Endothelial cell of umbilical vein (primary cell): ENCODE measurements around the gene TBL3. TPM values are rescaled to one million over a fixed set of nuclear protein-coding genes. Genes with fewer than 3 reads are reported as not detected.

ENCODE experiments used
- BruUV-seq: library from RNA; stranded (reverse); fragments of 400-500 nt; replicated peaks from 2 replicates; lab custom pipeline; 2021; lab: Mats Ljungman, UMichigan
- CTCF ChIA-PET: fragments of 300-600, 350-600 bp; sonication (Branson Sonifier 250); formaldehyde crosslinking; loops from one replicate; lab custom pipeline; 2021; ENCODE audit warnings: antibody characterized with exemption, inconsistent platforms; lab: Charles Lee
- POLR2A ChIA-PET: fragments of 300-600, 350-600 bp; sonication (Branson Sonifier 250); formaldehyde crosslinking; loops from one replicate; lab custom pipeline; 2021; ENCODE audit warnings: antibody characterized with exemption, inconsistent platforms; lab: Charles Lee
- DNase-seq: peaks from one replicate; pipeline ENCODE4 v3.0.0-alpha.2; 2011; ENCODE audit warnings: low read depth, low spot score
- FAIRE-seq: peaks from 2 replicates; lab custom pipeline; 2011; peaks lifted over from hg19 to GRCh38; lab: Jason Lieb, UNC
- H2AFZ ChIP-seq: 2 replicates; pipeline ENCODE4 v1.6.0; 2012; ENCODE audit warnings: low read depth, low read length, control low read depth, inconsistent platforms
- H3K27ac ChIP-seq: 2 replicates; pipeline ENCODE4 v1.5.1; 2011; ENCODE audit warnings: low read depth, mild to moderate bottlenecking, control low read depth, low read length, moderate library complexity; ENCODE audit not compliant: insufficient read depth
- H3K27me3 ChIP-seq, 2 experiments: 2 replicates each; pipeline versions ENCODE4 v1.6.0 to v1.6.1; 2011; ENCODE audit warnings: low read length in 2 of 2, mixed read lengths in 1 of 2; ENCODE audit not compliant: control insufficient read depth in 2 of 2, insufficient read depth in 2 of 2
- H3K36me3 ChIP-seq, 2 experiments: 2 replicates in 1 of 2; 3 replicates in 1 of 2; pipeline ENCODE4 v1.5.1; 2011; ENCODE audit warnings: low read length in 2 of 2, mild to moderate bottlenecking in 1 of 2, moderate library complexity in 1 of 2; ENCODE audit not compliant: control insufficient read depth in 2 of 2, insufficient read depth in 2 of 2; ENCODE audit errors: extremely low read depth in 1 of 2
- H3K4me1 ChIP-seq: 3 replicates; pipeline ENCODE4 v1.5.1; 2011; ENCODE audit warnings: mild to moderate bottlenecking, low read length; ENCODE audit not compliant: control insufficient read depth, insufficient read depth; ENCODE audit errors: extremely low read depth
- H3K4me2 ChIP-seq: 2 replicates; pipeline ENCODE4 v1.6.1; 2011; ENCODE audit warnings: low read length, control low read depth, mixed read lengths; ENCODE audit not compliant: insufficient read depth
- H3K4me3 ChIP-seq, 3 experiments: fragments of 200-600 bp in 1 of 3; sonication (generic), shearing (Covaris generic) in 1 of 3; replicated peaks in 1 of 3; 2 replicates each; pipeline ENCODE4 v1.5.1; 2011 to 2016; ENCODE audit warnings: control low read depth in 3 of 3, low read length in 3 of 3, mild to moderate bottlenecking in 2 of 3, inconsistent platforms in 1 of 3, low read depth in 1 of 3, moderate library complexity in 1 of 3; ENCODE audit not compliant: insufficient read depth in 1 of 3
- H3K79me2 ChIP-seq: 2 replicates; pipeline ENCODE4 v1.6.0; 2012; ENCODE audit warnings: low read length, inconsistent platforms; ENCODE audit not compliant: control insufficient read depth, insufficient read depth
- H3K9ac ChIP-seq: replicated peaks from 2 replicates; pipeline ENCODE3; 2011; ENCODE audit warnings: low read length, control low read depth; ENCODE audit not compliant: insufficient read depth; ENCODE audit errors: extremely low read depth
- H3K9me1 ChIP-seq: replicated peaks from 3 replicates; pipeline ENCODE4 v1.6.0; 2011; ENCODE audit warnings: mild to moderate bottlenecking, low read length; ENCODE audit not compliant: control insufficient read depth, insufficient read depth; ENCODE audit errors: extremely low read depth
- H3K9me3 ChIP-seq: replicated peaks from 2 replicates; pipeline ENCODE4 v1.5.1; 2012; ENCODE audit warnings: low read length, inconsistent platforms; ENCODE audit not compliant: control insufficient read depth, insufficient read depth
- H4K20me1 ChIP-seq: replicated peaks from 2 replicates; pipeline ENCODE3; 2011; ENCODE audit warnings: mild to moderate bottlenecking, low read length; ENCODE audit not compliant: control insufficient read depth, insufficient read depth; ENCODE audit errors: extremely low read depth
- EZH2 ChIP-seq: IDR thresholded peaks from 2 replicates; pipeline ENCODE4 v1.6.1; 2012; ENCODE audit warnings: borderline replicate concordance, low read depth, mild to moderate bottlenecking, moderate library complexity, low read length, inconsistent platforms; ENCODE audit not compliant: severe bottlenecking
- FOS ChIP-seq: IDR thresholded peaks from 2 replicates; pipeline ENCODE4 v1.6.1; 2011; ENCODE audit warnings: mild to moderate bottlenecking, low read length, moderate library complexity, borderline replicate concordance; ENCODE audit not compliant: insufficient read depth
- GATA2 ChIP-seq: IDR thresholded peaks from 2 replicates; pipeline ENCODE4 v1.7.0; 2011; ENCODE audit warnings: low read depth, mild to moderate bottlenecking, moderate library complexity, mixed read lengths, low read length; ENCODE audit not compliant: insufficient read length, insufficient read depth
- JUN ChIP-seq: IDR thresholded peaks from 2 replicates; pipeline ENCODE4 v1.6.1; 2011; ENCODE audit warnings: borderline replicate concordance, low read depth; ENCODE audit not compliant: insufficient read length, insufficient read depth
- MYC ChIP-seq: IDR thresholded peaks from one replicate; pipeline ENCODE4 v1.6.1; 2011; ENCODE audit warnings: mild to moderate bottlenecking, low read depth, low read length
- POLR2A ChIP-seq: IDR thresholded peaks from 2 replicates; pipeline ENCODE4 v1.6.1; 2012; ENCODE audit warnings: low read depth, mild to moderate bottlenecking, control low read depth, low read length
- POLR2AphosphoS5 ChIP-seq: IDR thresholded peaks from 2 replicates; pipeline ENCODE4 v1.6.1; 2012; ENCODE audit warnings: low read depth, mild to moderate bottlenecking, control low read depth, low read length, moderate library complexity; ENCODE audit not compliant: insufficient read depth
- dilution Hi-C: fragments of 300-500 bp; cut with MboI; formaldehyde crosslinking; loops from one replicate; pipeline ENCODE4 v1.15.0; 2019; ENCODE audit warnings: low sequenced_read_pairs; ENCODE audit not compliant: extremely low pct_ligation_motif_present
- intact Hi-C: fragments of 100-400 bp; cut with micrococcal nuclease; formaldehyde crosslinking; loops from one replicate; pipeline ENCODE4 v1.10.0; 2022
- polyA plus RNA-seq, 4 experiments: library from polyadenylated mRNA; depleted of rRNA in 3 of 4; stranded (reverse) in 3 of 4; unstranded in 1 of 4; fragments of >200 nt; gene quantifications; 2 replicates each; pipeline versions ENCODE4 v1.2.1 to v1.2.3, GENCODE V29; 2011 to 2012; ENCODE audit warnings: missing spikeins in 1 of 4
- total RNA-seq: library from RNA; stranded (reverse); gene quantifications from 2 replicates; pipeline ENCODE4 v1.2.3, GENCODE V29; 2021
- TF ChIP-seq, protein P1 (sequence below): IDR thresholded peaks from 2 replicates; pipeline ENCODE4 v1.6.1; 2011; ENCODE audit not compliant: insufficient read depth, insufficient read length
- TF ChIP-seq, protein P2 (sequence below), 2 donors: IDR thresholded peaks; 1 replicate in 1 of 2; 2 replicates in 1 of 2; pipeline ENCODE4 v1.5.1; 2011; ENCODE audit warnings: low read length in 2 of 2, mild to moderate bottlenecking in 2 of 2, moderate library complexity in 2 of 2, control low read depth in 1 of 2, inconsistent platforms in 1 of 2, low read depth in 1 of 2; ENCODE audit not compliant: insufficient read depth in 1 of 2; ENCODE audit errors: extremely low read depth in 1 of 2

The TBL3 gene
- total and polyA plus RNA-seq, 2 donors (not counting 3 experiments of a cell fraction or from before 2014, with no cell fraction given): 42.2 to 77.1 TPM

DNA sequence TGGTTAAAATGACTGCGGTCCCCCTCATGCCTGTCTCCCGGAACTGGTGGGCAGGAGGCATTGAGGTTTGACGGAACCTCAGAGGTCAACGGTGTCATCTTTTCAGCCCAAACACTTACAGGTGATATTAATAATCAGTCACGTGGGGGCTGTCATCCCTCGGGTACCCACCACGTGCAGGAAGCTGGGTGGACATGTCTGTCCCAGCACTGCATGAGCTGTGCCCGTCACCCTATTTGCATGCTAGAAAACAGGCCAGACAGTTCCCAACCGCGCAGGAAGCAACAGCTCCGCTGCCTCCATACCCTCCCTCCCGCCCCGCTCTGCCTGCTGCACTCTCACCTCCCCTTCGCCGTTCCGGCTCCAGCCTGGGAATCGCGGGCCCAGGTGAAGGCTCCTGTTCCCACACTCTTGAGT lies 19.3 kb downstream of the TBL3 start:
- DNase-seq (no peak), FAIRE-seq (no peak)
- H3K9me3 ChIP-seq: no peaks in the 10 kb centered on the region
- H3K4me1 ChIP-seq: peaks cover 7% of the 10 kb centered on the region
- ChIA-PET POLR2A (interaction anchor here (1.3 kb wide), 1 partner anchor 164 kb away, joined by 5 read pairs; the partner anchor contains the start of gene TRAF7), CTCF (interaction anchor here (2.5 to 3.9 kb wide), 2 partner anchors 12 to 149 kb away, joined by 9 to 23 read pairs; no protein-coding TSS in a partner anchor)
- H3K4me3 ChIP-seq: no peak overlapping the region
- no peak overlapping the region for H3K27ac ChIP-seq
- no peak overlapping the region for H2AFZ ChIP-seq
- no peak overlapping the region for H3K9ac ChIP-seq
- H3K79me2 ChIP-seq: no peaks in the 10 kb centered on the region
- no peaks in the 10 kb centered on the region for H3K9me1 ChIP-seq
- peaks cover 23 to 24% of the 10 kb centered on the region in 2 experiments for H3K27me3 ChIP-seq
- H3K36me3 ChIP-seq: peaks cover 0 to 2% of the 10 kb centered on the region in 2 experiments
- no peak overlapping the region for H3K4me2 ChIP-seq
- peak; percentile 78 for TF ChIP-seq EZH2
- no peak for TF ChIP-seq FOS
- no peak for TF ChIP-seq GATA2
- no peak for TF ChIP-seq MYC
- dilution Hi-C loops (no loop called here), intact Hi-C loops (no loop called here)
- no peaks in the 10 kb centered on the region for H4K20me1 ChIP-seq
- BruUV-seq: no TSS peak

DNA sequence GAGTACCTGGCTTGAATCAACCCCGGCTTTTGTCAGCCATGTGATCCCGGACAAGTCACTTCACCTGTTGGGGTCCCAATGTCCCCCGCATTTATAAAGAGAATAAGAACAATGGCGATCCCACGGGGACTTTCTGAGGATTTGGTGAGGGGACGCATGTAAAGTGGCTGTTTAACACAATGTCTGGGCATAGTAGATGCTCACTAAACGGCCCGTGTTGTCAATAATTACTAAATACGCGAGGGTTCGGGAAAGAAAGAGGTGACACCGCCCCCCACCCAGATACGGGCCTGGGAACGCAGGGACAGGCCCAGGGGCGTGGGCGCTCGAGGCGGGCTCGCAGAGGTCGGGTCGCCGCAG lies 19.7 kb downstream of the TBL3 start:
- TF ChIP-seq, protein P1, sequence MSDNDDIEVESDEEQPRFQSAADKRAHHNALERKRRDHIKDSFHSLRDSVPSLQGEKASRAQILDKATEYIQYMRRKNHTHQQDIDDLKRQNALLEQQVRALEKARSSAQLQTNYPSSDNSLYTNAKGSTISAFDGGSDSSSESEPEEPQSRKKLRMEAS: no peak
- TF ChIP-seq POLR2AphosphoS5 (no peak), POLR2A (no peak), MYC (no peak), GATA2 (no peak), JUN (no peak), EZH2 (no peak), FOS (no peak)
- TF ChIP-seq, protein P2, sequence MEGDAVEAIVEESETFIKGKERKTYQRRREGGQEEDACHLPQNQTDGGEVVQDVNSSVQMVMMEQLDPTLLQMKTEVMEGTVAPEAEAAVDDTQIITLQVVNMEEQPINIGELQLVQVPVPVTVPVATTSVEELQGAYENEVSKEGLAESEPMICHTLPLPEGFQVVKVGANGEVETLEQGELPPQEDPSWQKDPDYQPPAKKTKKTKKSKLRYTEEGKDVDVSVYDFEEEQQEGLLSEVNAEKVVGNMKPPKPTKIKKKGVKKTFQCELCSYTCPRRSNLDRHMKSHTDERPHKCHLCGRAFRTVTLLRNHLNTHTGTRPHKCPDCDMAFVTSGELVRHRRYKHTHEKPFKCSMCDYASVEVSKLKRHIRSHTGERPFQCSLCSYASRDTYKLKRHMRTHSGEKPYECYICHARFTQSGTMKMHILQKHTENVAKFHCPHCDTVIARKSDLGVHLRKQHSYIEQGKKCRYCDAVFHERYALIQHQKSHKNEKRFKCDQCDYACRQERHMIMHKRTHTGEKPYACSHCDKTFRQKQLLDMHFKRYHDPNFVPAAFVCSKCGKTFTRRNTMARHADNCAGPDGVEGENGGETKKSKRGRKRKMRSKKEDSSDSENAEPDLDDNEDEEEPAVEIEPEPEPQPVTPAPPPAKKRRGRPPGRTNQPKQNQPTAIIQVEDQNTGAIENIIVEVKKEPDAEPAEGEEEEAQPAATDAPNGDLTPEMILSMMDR (IDR thresholded peaks at IDR 0.05; ENCODE audit: extremely low read depth in 1 of 2, insufficient read depth in 1 of 2, low read depth in 1 of 2, low read length in 2 of 2): no peak
- Histone ChIP-seq H3K4me1 (peaks cover 7% of the 10 kb centered on the region), H2AFZ (peak overlapping the region; percentile 89), H3K27ac (no peak overlapping the region), H4K20me1 (no peaks in the 10 kb centered on the region), H3K36me3 (peaks cover 0 to 2% of the 10 kb centered on the region in 2 experiments), H3K79me2 (no peaks in the 10 kb centered on the region), H3K4me2 (no peak overlapping the region), H3K9me1 (no peaks in the 10 kb centered on the region), H3K27me3 (peaks cover 23 to 24% of the 10 kb centered on the region in 2 experiments), H3K4me3 (no peak overlapping the region), H3K9ac (no peak overlapping the region), H3K9me3 (no peaks in the 10 kb centered on the region)
- intact Hi-C loops: no loop called here
- ChIA-PET CTCF (interaction anchor here (0.7 to 3.9 kb wide), 3 partner anchors 11 to 149 kb away, joined by 3 to 23 read pairs (median 9); no protein-coding TSS in a partner anchor), POLR2A (interaction anchor here (0.9 to 1.3 kb wide), 2 partner anchors 27 to 164 kb away, joined by 4 to 5 read pairs; partner anchors contain the start of genes RPS2 and TRAF7)
- dilution Hi-C loops: no loop called here
- DNase-seq (no peak), FAIRE-seq (no peak)
- no TSS peak for BruUV-seq
